ENCODE results near the gene SCO2. TPM values are rescaled to one million over a fixed set of nuclear protein-coding genes. Genes with fewer than 3 reads are reported as not detected.

The SCO2 gene
- total RNA-seq, 6 experiments from 2014 or later, result 0.80 to 4.2 (median 2.5) TPM; not detected in 2

DNA sequence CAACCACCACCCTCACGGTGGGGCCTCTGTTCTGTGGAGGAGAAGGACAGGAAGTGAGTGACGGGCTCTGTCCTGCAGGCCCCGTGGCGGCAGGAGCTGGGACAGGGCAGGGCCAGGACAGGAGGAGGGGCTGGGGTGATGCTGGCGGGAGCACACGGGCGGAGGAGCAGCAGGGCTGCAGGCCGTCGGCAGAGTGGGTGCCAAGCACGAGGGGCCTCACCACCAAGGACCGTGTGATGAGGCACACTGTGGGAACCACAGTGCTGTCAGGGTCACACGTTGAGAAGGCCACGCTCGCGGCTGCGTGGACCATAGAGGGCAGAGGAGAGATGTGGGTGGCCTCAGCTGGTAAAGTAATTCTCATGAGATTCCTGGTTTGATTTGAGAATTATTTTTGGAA is 8.5 kb downstream of the SCO2 start:
- TF ChIP-seq POLR2A (IDR thresholded peaks at IDR 0.05), result no peak
- TF ChIP-seq, protein P1, sequence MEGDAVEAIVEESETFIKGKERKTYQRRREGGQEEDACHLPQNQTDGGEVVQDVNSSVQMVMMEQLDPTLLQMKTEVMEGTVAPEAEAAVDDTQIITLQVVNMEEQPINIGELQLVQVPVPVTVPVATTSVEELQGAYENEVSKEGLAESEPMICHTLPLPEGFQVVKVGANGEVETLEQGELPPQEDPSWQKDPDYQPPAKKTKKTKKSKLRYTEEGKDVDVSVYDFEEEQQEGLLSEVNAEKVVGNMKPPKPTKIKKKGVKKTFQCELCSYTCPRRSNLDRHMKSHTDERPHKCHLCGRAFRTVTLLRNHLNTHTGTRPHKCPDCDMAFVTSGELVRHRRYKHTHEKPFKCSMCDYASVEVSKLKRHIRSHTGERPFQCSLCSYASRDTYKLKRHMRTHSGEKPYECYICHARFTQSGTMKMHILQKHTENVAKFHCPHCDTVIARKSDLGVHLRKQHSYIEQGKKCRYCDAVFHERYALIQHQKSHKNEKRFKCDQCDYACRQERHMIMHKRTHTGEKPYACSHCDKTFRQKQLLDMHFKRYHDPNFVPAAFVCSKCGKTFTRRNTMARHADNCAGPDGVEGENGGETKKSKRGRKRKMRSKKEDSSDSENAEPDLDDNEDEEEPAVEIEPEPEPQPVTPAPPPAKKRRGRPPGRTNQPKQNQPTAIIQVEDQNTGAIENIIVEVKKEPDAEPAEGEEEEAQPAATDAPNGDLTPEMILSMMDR (IDR thresholded peaks at IDR 0.05), result no peak
- WGBS (ENCODE audit: insufficient coverage, low coverage, low lambda C conversion rate, missing lambda C conversion rate), result 81% methylated on average over 8 of the region's 16 CpGs
- ATAC-seq (peak in 1 of 4 donors; percentile 10), DNase-seq (no peak)
- H3K27me3 ChIP-seq, result no peaks in the 10 kb centered on the region
- H3K4me1 ChIP-seq, result no peaks in the 10 kb centered on the region
- peaks cover 0 to 7% (median 4%) of the 10 kb centered on the region in 4 donors for H3K36me3 ChIP-seq
- no peaks in the 10 kb centered on the region for H3K9me3 ChIP-seq
- H3K4me3 ChIP-seq, result no peak overlapping the region
- no peak overlapping the region for H3K27ac ChIP-seq
- intact Hi-C loops (cut with DNase I), result no loop called here

DNA sequence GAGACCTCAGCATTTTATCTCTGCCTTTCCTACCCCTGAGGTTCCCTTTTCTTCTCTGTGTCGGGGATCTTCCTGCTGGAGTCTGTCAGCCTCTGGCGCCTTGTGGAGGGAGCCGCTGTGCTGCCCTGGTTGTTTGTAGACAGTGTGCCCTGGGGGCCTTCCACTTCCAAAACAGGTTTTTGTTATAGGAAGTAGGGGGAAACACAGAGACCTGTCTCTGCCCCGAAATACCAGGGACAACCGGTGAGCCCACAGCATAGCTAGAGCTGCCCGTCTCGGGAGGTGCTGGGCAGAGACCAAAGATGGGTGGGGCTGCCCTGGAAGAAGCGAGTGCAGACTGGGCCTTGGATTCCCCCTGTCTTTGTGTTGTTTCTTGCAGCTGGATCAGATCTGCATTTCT is 9.3 kb downstream of the SCO2 start:
- ATAC-seq (no peak), DNase-seq (no peak)
- Histone ChIP-seq H3K4me3 (no peak overlapping the region), H3K27ac (no peak overlapping the region), H3K36me3 (peaks cover 0 to 5% (median 3%) of the 10 kb centered on the region in 4 donors), H3K4me1 (no peaks in the 10 kb centered on the region), H3K27me3 (no peaks in the 10 kb centered on the region), H3K9me3 (no peaks in the 10 kb centered on the region)
- TF ChIP-seq POLR2A (IDR thresholded peaks at IDR 0.05), result no peak
- TF ChIP-seq, protein P1 (IDR thresholded peaks at IDR 0.05), result no peak
- intact Hi-C loops (cut with DNase I), result no loop called here
- WGBS (ENCODE audit: insufficient coverage, low coverage, low lambda C conversion rate, missing lambda C conversion rate), result 95% methylated on average over 4 of the region's 8 CpGs

DNA sequence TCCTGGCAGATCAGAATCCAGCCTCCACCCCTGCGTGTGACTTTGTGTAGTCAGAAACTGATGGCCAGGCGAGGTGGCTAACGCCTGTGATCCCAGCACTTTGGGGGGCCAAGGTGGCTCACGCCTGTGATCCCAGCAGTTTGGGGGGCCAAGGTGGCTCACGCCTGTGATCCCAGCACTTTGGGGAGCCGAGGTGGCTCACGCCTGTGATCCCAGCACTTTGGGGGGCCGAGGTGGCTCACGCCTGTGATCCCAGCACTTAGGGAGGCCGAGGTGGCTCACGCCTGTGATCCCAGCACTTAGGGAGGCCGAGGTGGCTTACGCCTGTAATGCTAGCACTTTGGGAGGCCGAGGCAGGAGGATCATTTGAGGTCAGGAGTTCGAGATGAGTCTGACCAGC is 12.2 kb downstream of the SCO2 start:
- 96% methylated on average over 10 of the region's 15 CpGs for WGBS (ENCODE audit: insufficient coverage, low coverage, low lambda C conversion rate, missing lambda C conversion rate)
- no peak overlapping the region for H3K27ac ChIP-seq
- DNase-seq, result no peak
- peaks cover 0 to 1% (median 0%) of the 10 kb centered on the region in 4 donors for H3K36me3 ChIP-seq
- H3K4me3 ChIP-seq, result no peak overlapping the region
- no peaks in the 10 kb centered on the region for H3K27me3 ChIP-seq
- intact Hi-C loops (cut with DNase I), result no loop called here
- TF ChIP-seq POLR2A (IDR thresholded peaks at IDR 0.05), result no peak
- TF ChIP-seq, protein P1 (IDR thresholded peaks at IDR 0.05), result no peak
- H3K9me3 ChIP-seq, result no peaks in the 10 kb centered on the region
- H3K4me1 ChIP-seq, result peaks cover 0 to 10% (median 0%) of the 10 kb centered on the region in 4 donors
- no peak for ATAC-seq

DNA sequence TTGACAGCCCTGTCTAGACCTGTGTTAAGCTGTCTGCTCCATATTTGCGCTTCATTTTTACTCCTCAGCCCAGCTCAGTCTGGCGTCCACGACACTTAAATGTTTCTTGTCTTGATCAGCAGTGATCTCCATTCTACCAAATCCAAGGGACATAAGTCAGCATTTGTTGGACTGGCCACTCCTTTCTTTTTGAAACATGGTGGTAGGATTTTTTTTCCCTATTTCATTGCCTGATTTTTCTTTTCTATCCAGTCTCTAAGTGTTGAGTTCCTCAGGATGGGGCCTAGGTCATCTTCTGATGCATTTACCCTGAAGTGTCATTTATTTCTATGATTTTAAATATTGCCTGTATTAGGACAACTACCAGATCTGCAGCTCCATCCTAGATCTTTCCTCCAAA is 16.5 kb downstream of the SCO2 start:
- ATAC-seq, result no peak

More for the DNA sequence above, 16.5 kb downstream of the SCO2 start:
- 17% methylated on average over 3 of the region's 3 CpGs for WGBS (ENCODE audit: insufficient coverage, low coverage, low lambda C conversion rate, missing lambda C conversion rate)
- no peaks in the 10 kb centered on the region for H3K9me3 ChIP-seq
- H3K4me1 ChIP-seq, result peaks cover 0 to 10% (median 4%) of the 10 kb centered on the region in 4 donors
- no peak for DNase-seq
- H3K36me3 ChIP-seq, result peaks cover 0 to 12% (median 0%) of the 10 kb centered on the region in 4 donors
- H3K4me3 ChIP-seq, result peak overlapping the region; percentile 75 to 87 (median 81)
- H3K27ac ChIP-seq, result peak overlapping the region in 2 of 3 donors; percentile 70 to 73
- TF ChIP-seq, protein P1 (IDR thresholded peaks at IDR 0.05), result no peak
- no peak for TF ChIP-seq POLR2A (IDR thresholded peaks at IDR 0.05)
- no peaks in the 10 kb centered on the region for H3K27me3 ChIP-seq
- intact Hi-C loops (cut with DNase I), result no loop called here

Data from right lobe of liver (tissue), 6 donors.